ENCODE results near the gene JKAMP.
A peak's percentile ranks its signal among the peaks of the same experiment; 100 is the strongest.
"Not testable (repeated sequence)": the region's sequence is repeated elsewhere in the genome, so short reads cannot be mapped to it uniquely, and the experiment has no call there.

JKAMP gene, protein sequence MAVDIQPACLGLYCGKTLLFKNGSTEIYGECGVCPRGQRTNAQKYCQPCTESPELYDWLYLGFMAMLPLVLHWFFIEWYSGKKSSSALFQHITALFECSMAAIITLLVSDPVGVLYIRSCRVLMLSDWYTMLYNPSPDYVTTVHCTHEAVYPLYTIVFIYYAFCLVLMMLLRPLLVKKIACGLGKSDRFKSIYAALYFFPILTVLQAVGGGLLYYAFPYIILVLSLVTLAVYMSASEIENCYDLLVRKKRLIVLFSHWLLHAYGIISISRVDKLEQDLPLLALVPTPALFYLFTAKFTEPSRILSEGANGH

DNA sequence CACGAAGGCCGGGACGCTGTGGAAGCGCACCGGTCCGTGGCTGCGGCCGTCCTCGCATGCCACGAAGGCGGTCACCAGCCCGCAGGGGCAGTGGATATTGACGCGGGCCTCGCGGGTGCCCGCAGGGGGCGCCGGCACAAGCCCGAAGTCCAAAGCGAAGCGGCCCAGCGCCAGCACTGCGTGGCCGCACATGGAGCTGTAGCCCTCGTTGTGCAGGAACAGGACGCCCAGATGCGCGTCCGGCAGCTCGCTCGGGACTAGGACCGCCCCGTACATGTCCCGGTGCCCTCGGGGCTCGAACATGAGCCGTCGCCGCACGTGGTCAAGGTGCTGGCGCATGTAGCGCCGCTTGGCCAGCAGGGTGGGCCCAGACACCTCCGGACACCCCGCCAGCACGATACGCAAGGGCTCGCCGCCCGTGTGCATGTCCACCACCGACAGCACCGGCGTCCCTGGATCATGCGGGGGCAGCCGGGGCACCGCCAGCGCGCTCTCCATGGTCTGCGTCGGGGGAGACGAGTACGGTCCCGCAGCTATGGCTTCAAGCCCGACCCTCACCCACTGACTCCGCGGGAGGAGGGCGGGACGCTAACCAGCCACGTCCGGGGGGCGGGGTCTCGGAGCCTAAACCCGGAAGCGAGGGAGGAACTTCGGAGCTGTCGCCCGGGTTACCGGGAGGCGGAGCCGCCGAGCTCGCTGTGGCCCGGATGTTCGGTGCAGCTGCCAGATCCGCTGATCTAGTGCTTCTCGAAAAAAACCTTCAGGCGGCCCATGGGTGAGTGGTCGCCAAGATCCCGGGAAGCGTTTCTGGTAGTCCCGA, at the start of gene JKAMP, which contains the start of gene L3HYPDH:
Gene JKAMP (plus strand): TSS at position 699 of the 820 bp plus-strand sequence. CDS start 73 bp downstream, at position 772.
Gene L3HYPDH (minus strand): TSS at position 590 of the 820 bp plus-strand sequence. CDS start 92 bp downstream, at position 498.
- peak; percentile 92 for DNase-seq (ENCODE audit: low spot score)

DNA sequence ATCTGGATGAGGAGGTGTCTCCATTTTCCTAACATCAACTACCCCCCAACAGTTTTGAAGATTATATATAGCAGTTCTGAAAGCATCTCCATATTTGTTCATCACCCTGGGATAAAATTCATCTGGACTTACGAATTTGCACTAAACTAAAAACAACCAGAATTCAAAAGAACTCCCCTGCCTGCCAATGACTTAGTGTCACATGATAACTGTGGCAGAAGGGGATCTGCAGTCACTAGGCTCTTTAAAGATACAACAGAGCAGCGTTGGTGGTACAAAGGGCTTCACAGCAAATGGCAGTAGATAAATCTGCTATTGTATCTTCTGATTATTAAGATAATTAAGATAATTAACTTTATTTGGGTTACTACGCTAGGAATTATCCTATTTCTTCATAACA, 49.2 kb upstream of the JKAMP start:
- no peak for DNase-seq (ENCODE audit: low spot score)

DNA sequence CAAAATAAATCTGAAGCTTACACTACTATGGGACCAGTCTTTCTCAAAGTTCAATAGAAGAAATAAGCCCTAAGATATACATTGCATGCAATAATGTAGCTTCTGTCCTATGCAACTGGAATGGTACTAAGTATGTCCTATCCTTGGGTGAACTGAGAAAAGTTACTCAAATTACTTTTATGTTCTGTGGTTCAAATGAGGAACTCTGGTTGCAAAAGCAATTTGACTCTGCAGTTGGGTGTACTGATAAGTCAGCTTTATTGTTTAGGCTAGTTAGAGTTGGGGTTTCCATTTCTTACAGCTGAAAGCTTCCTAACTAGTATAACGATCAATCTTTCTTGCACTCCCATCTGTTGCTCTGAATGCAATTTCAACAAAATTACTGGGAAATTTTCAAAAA, 48.3 kb upstream of the JKAMP start:
- no peak for DNase-seq (ENCODE audit: low spot score)

DNA sequence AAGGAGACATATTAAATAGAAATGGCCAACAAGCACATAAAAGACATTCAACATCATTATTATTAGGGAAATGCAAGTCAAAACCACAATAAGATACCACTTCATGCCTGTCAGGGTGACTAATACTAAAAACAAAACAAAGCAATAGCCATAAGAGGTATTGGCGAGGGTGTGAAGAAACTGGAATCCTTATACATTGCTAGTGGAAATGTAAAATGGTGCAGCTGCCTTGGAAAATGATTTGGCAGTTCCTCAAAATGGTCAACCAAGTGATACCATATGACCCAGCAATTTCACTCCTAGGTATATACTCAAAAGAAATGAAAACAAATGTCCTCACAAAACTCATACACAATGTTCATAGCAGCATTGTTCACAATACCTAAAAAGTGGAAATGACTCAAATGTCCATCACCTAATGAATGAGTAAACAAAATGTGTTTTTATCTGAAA, 46.1 kb upstream of the JKAMP start:
- no peak for DNase-seq (ENCODE audit: low spot score)

DNA sequence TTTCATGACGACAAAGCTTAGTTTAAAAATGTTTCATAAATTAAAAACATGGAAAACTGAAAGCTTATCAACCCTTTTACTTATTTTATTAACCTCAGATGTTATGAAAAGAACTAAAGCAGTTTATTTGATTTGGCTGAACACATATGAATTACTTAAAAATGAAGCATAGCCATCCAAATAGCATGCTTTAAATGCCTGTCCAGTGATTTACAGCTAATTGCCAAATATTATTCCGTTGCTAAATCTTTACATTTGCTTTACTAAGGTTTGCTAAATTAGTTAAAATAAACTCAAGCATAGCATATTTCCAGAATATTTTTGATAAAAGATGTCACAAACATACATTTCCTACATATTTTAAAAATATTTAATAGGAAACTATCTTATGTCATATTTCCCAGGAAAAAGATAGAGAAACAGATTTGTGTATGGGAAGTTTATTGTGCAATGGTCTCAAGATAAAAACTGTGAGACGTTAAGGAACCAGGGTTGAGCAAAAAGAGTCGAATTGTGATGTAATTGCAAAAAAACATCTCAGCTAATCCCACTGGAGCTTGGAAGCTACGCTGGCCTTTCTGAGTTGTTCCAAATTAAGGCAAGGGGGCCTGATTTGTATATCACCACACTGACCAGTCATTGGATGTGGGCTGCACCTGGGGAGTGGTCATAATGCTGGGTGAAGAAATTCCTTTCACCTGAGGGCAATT, 44.9 kb upstream of the JKAMP start:
- DNase-seq (ENCODE audit: low spot score), result no peak

DNA sequence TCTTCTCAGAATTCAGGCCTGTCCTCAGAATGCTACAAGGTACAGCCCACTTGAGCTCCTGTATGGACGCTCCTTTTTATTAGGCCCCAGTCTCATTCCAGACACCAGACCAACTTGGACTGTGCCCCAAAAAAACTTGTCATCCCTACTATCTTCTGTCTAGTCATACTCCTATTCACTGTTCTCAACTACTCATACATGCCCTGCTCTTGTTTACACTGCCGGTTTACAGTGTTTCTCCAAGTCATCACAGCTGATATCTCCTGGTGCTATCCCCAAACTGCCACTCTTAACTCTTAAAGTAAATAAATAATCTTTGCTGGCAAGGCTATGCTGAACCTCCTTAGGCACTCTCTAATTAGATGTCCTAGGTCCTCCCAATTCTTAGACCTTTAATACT, 35.6 kb upstream of the JKAMP start:
- DNase-seq (ENCODE audit: low spot score), result not testable (repeated sequence)

DNA sequence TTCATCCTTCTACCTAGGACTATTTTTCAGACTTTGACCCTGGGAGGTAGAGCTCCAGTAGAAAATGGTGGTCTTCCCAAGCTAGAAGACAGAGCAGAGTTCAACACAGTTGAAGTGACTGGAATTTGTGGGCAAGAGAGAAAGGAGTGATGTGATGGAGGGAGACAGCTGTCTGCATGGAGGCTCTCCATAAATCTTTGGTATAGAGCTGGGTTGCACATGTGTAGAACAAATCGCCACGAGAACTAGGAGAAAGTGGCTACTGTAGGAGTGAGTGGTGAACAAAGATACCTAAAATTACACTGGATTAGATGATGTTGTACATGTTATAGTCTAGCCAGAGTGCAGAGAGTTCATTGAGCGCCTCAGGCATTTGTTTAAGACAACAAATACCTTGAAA, 33.6 kb upstream of the JKAMP start:
- DNase-seq (ENCODE audit: low spot score), result no peak

DNA sequence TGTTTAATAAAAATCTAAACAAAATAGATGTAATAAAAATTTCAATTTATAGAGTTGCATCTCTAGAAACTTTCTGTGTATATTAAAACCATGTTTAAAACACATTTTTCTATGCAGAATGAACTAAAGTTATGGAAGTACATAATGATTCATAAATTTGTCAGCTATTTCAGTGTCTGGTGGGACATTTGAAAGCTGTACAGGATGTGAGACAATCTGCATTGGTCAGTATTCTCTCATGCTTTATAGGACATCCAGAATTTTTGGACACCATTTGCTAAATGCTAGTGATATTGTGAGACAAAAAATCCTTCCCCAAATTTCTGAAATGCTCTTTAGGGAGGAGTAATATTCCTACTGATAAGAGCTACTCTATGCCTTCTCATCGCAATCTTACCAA, 32.5 kb upstream of the JKAMP start:
- DNase-seq (ENCODE audit: low spot score), result no peak

DNA sequence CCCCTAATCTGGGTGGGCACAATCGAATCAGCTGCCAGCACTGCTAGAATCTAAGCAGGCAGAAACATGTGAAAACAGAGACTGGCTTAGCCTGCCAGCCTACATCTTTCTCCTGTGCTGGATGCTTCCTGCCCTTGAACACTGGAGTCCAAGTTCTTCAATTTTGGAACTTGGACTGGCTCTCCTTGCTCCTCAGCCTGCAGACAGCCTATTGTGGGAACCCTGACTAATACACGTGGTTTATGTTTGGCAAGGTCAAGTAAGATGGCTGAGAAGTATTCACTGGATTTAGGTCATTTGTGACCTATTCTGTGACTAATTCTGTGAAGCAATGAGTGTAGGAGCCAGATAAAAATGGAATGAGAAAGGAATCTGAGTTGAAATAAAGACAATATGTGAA, 30.2 kb upstream of the JKAMP start:
- DNase-seq (ENCODE audit: low spot score), result no peak

DNA sequence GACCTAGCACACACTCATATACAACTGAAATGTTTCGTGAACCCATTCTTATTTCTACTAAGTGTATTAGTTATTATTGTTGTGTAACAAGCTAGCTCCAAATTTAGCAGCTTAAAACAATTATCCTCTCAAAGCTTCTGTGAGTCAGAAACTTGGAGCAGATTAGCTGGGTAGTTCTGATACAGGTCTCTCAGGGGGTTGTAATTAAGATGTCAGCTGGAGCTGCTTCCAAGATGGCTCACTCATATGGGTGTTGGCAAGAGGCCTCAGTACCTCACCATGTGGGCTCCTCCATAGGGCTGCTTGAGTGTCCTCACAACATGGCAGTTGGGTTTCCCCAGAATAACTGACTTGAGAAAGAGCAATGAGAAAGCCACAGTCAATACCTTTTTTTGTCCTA, 28.9 kb upstream of the JKAMP start:
- DNase-seq (ENCODE audit: low spot score), result no peak

DNA sequence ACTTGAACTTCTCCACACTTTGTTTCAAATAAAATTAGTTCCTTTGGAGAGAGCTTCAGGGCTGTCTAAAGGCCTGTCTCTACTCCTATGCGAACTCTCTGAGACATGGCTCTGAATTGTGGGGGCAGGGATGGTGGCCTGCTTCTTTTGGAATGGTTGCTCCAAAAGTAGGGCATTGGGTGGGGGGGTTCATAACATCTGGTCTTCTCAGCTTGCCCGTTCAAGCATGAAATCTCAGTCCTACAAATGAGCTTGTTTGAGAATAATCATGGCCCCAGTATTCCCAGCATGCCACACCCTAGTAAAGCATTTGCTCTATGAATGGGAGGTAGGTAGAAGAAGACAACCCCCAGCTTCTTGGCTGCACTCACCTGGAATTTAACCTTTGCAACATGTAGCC, 25.8 kb upstream of the JKAMP start:
- no peak for DNase-seq (ENCODE audit: low spot score)

DNA sequence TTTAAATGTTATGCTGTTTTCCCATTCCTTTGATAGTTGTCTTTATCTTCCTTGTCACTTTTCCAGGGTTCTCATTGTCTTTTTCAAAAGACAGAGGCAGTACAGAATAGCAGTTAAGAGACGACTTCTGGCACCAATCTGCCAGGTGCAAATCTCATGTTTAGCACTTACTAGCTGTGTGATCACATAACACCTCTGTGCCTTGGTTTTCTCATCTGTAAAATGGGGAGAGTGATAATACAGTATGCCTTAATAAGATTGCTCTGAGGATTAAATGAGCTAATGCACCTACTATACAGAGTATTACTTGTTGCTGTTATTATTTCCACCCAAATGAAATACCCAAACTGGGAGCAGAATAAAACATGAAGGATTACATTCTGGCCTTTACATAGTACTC, 23.9 kb upstream of the JKAMP start:
- DNase-seq (ENCODE audit: low spot score), result no peak

DNA sequence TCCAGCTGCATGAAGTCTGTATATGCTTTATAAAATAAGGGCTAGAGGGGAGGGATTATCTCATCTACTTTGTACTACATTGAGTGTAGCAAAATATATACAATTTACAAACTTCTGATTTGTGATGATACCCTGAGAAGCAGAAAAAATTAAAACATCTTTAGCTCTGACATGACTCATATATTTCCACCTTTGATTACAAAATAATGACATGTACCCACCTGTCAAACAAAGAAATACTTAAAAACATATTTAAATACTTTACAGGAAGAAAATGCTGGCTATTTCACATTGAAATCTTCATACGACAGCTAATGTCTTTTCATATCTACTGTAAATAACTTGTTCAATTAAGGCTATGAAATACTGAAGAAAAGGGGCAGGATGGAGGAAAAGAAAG, 22.4 kb upstream of the JKAMP start:
- no peak for DNase-seq (ENCODE audit: low spot score)

DNA sequence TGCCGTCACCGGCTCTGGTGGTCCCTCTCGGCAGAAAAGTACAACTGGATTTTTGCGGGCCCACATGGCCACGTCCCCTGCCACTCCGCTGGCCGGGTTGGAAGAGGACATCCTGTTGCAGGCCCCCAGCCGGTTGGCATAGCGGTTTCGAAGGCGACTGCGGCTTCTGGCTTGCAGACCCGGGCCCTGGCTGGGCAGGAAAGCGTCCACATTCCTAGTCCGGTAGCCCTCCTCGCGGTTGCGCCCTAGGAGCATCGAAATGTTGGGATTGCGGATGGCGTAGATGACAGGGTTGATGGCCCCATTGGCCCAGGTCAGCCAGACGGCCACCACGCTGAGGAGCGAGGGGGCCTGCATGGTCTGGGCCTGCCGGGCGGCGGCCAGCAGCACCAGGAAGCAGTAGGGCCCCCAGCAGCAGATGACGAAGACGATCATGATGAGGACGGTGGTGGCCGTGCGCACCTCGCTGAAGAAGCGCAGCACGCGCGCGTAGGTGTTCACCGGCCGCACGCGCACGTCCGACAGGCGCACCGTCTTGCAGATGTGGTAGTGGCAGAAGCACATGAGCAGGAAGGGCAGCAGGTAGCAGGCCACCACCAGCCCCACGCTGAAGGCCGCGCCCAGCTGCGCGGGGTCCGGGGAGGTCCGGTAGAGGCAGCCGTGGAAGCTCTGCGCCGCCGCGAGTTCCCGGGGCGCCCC, 20.4 kb upstream of the JKAMP start:
- no peak for DNase-seq (ENCODE audit: low spot score)

DNA sequence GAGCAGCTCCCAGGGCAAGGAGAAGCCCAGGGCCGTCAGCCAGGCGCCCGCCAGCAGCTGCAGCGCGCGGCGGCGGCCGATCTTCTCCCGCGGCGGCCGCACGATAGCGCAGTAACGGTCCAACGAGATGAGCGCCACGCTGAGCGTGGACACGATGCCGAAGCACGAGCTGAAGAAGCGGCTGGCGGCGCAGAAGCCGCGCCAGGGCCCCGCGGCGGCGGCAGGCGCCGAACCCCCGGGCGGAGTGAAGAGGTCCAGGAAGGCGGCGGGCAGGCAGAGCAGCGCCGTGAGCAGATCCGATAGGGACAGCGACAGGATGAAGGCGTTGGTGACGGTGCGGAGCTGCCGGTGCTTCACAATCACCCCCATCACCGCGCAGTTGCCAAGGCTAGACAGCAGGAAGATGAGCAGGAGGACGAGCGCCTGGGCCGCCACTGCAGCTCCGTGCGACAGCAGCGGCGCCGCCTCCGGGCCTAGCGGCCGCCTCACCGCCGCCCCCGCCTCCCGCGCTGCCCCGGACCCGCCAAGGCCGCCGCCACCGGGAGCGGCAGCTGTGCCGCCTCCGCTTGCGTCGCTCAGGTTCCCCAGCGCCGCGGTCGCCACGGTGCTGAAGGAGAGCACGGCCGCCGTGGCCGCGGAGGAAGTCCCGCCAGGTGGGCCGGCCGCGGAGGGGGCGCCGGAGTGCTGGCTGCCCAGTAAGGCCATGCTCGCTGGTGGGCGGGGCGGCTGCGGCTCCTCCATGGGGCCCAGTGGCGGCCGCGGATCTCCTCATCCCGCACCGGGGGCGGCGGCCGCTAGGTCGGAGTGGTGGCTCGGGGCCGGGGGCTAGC, 19.6 kb upstream of the JKAMP start:
- DNase-seq (ENCODE audit: low spot score), result no peak

DNA sequence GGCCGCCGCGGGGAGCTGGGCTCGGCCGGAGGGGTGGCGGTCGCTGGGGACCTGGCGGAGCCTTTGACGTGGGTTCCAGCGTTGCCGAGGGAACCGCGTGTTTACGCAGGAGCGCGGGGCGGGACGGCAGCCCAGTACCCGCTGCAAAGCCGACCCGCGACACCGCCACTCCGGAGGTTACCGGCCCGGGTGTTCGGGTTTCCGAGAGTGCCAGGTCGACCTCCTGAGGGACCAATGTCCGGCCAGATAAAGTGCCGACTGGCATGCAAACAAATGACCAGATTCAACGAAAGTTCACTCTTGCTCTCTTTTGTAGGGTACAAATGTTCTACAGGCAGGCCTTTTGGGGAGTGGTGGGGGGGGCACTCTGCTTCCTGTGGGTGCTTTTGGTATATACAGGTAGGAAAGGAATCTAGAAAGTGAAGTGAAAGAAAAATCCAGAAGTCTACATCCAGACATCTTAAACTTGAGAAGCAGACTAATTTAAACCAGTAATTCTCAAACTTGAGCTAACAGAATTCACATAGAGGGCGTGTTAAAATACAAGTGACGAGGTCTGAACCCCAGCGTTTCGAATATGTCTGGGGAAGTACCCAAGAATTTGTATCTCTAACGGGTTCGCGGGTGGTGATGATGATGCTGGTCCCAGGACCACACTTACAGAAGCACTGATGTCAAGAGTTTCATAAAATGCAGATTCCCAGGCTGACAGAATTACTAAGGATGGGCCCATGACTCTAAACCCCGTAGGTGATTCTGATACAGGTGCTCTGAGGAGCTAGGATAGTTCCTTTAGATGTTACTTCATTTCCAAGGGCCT, 18.8 kb upstream of the JKAMP start, which contains the start of gene GPR135:
Gene GPR135 (minus strand): TSS at position 65 of the 820 bp plus-strand sequence. CDS start 154 bp downstream, outside the sequence.
- no peak for DNase-seq (ENCODE audit: low spot score)

DNA sequence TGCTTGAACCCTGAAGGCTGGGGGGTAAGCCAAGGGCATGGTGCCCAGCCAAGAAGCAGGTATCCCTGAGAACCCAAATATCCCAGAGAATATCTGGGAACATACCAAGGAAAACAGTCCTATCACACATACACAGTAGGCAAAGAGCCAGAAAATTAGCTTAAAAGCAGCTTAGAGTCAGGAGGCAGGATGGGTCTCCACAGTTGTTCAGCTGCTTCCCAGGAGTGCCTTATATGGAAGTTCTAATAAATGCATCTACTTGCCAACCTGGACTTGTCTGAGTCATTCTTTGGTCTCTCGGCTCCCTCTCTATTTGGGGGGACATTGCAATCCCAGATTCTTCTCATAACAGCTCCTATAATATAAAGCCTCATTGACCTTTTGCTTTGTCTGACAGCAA, 10.1 kb upstream of the JKAMP start:
- no peak for DNase-seq (ENCODE audit: low spot score)

DNA sequence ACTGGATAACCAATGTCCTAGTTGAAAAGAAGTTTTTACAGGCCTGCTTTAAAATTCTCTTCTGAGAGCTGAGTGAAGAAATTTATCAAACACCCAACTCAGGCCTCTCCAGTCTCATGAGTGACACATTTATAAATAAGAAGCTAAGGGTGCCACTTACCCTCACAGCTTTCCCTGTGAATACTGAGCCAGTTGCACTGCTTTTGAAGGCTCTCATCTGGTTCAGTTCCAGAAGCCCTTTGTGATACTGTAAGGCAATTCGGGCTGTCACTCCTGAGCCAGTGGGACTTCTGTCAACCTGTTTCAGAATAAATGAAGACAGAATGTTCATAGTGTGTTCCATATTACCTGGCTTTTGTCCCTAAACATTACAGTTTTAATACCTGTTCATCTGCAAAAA, 8.6 kb upstream of the JKAMP start:
- no peak for DNase-seq (ENCODE audit: low spot score)

DNA sequence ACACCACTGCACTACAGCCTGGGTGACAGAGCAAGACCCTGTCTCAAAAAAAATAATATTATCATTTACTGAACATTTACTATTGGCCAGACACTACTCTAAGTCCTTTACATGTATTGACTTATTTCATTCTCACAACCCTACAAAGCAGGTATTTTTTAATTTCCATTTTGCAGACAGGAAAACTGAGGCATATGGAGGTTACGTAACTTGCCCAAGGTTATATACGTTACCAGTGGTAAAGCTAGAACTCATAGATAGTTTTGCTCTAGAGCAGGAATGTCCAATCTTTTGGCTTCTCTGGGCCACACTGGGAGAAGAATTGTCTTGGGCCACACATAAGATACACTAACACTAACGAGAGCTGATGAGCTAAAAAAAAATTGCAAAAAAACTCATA, 5.8 kb upstream of the JKAMP start:
- no peak for DNase-seq (ENCODE audit: low spot score)

DNA sequence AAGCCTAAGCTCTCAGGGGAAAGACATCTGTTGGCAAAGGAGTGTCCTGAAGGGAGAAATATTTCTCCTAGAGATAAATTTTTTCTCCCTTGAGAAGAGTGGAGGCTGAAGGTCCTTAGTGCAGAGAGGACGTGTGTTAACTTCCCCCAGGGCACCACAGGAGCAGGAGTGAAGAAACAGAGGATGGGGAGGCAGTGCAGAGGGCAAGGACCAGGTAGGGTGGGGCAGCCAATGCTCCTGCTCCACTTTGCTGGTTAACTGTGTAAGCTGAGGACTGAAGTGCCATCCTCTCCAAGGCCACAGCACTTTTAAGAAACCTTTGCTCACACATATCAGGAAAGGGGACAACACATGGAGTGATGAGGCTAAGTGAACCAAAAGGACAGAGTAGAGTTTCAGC, 4.2 kb upstream of the JKAMP start:
- no peak for DNase-seq (ENCODE audit: low spot score)
